Erythroblast (primary cell): Measurements from ENCODE around the gene ASAP2.

Source experiments
- GATA1 ChIP-seq: IDR thresholded peaks from 2 replicates; pipeline ENCODE4 v1.6.1; 2011; ENCODE audit warnings: low read depth, mild to moderate bottlenecking, control low read depth, low read length, moderate library complexity
- POLR2A ChIP-seq: IDR thresholded peaks from 2 replicates; pipeline ENCODE4 v1.6.1; 2011; ENCODE audit warnings: mild to moderate bottlenecking, low read length

- TF ChIP-seq POLR2A: no peak
- TF ChIP-seq GATA1: no peak
Observed at GRCh38 chr2:9263428-9263827, 56.8 kb downstream of the ASAP2 start.
